Non-pigmented ciliary epithelial cell (primary cell): Measurements from ENCODE around the gene GOLGA6L7.
"Not testable (repeated sequence)": the region's sequence is repeated elsewhere in the genome, so short reads cannot be mapped to it uniquely, and the experiment has no call there.

Source experiments
- DNase-seq: peaks from one replicate; pipeline ENCODE4 v3.0.0-alpha.2; 2010; ENCODE audit warnings: low read depth

Gene GOLGA6L7

GRCh38 chr15:28884151-28884940 lies 35.9 kb upstream of the GOLGA6L7 start:
- no peak for DNase-seq

- no peak for DNase-seq
Measured at GRCh38 chr15:28881600-28881999, 33.2 kb upstream of the GOLGA6L7 start.

GRCh38 chr15:28881170-28881569 lies 32.7 kb upstream of the GOLGA6L7 start:
- DNase-seq: no peak

- no peak for DNase-seq
Measured at GRCh38 chr15:28880680-28881079, 32.2 kb upstream of the GOLGA6L7 start.

GRCh38 chr15:28879551-28879950 lies 31.1 kb upstream of the GOLGA6L7 start:
- no peak for DNase-seq

- no peak for DNase-seq
Measured at GRCh38 chr15:28878209-28878608, 29.8 kb upstream of the GOLGA6L7 start.

- DNase-seq: no peak
Measured at GRCh38 chr15:28876845-28877185, 28.4 kb upstream of the GOLGA6L7 start.

GRCh38 chr15:28876131-28876844 lies 27.8 kb upstream of the GOLGA6L7 start:
- no peak for DNase-seq

- DNase-seq: no peak
Measured at GRCh38 chr15:28875461-28876000, 27.1 kb upstream of the GOLGA6L7 start.

- no peak for DNase-seq
Measured at GRCh38 chr15:28873585-28874190, 25.2 kb upstream of the GOLGA6L7 start.

- DNase-seq: no peak
Measured at GRCh38 chr15:28873006-28873405, 24.6 kb upstream of the GOLGA6L7 start.

- no peak for DNase-seq
Measured at GRCh38 chr15:28871168-28871567, 22.7 kb upstream of the GOLGA6L7 start.

GRCh38 chr15:28868744-28869345 lies 20.4 kb upstream of the GOLGA6L7 start:
- DNase-seq: no peak

GRCh38 chr15:28861589-28862293 lies 13.3 kb upstream of the GOLGA6L7 start:
- DNase-seq: not testable (repeated sequence)

GRCh38 chr15:28861031-28861534 lies 12.6 kb upstream of the GOLGA6L7 start:
- no peak for DNase-seq

- not testable (repeated sequence) for DNase-seq
Measured at GRCh38 chr15:28854578-28854977, 6.1 kb upstream of the GOLGA6L7 start.

- DNase-seq: not testable (repeated sequence)
Measured at GRCh38 chr15:28853654-28854053, 5.2 kb upstream of the GOLGA6L7 start.

- not testable (repeated sequence) for DNase-seq
Measured at GRCh38 chr15:28849766-28850165, 1.3 kb upstream of the GOLGA6L7 start.

- not testable (repeated sequence) for DNase-seq
Measured at GRCh38 chr15:28849271-28849670, 827 bp upstream of the GOLGA6L7 start.

GRCh38 chr15:28847959-28848358 lies 485 bp downstream of the GOLGA6L7 start:
- not testable (repeated sequence) for DNase-seq

GRCh38 chr15:28847247-28847646 lies 1.2 kb downstream of the GOLGA6L7 start:
- DNase-seq: not testable (repeated sequence)
